H1 (cell line): ENCODE results near the gene SMO. TPM values are rescaled to one million over a fixed set of nuclear protein-coding genes. Genes with fewer than 3 reads are reported as not detected.

Source experiments
- CTCF ChIA-PET: fragments of 300-600 bp; sonication (Branson Sonifier 250); formaldehyde crosslinking; loops from one replicate; lab custom pipeline; 2021; ENCODE audit not compliant: partially characterized antibody; lab: Charles Lee
- POLR2A ChIA-PET: fragments of 300-600 bp; sonication (Branson Sonifier 250); formaldehyde crosslinking; loops from one replicate; lab custom pipeline; 2021; ENCODE audit warnings: inconsistent platforms; ENCODE audit not compliant: partially characterized antibody; lab: Charles Lee
- DNase-seq, 2 experiments: peaks; one replicate each; pipeline versions ENCODE4 v3.0.0 to v3.0.0-alpha.2; 2010 to 2022; ENCODE audit warnings: low spot score in 2 of 2, low read depth in 1 of 2, mixed read lengths in 1 of 2
- FAIRE-seq: peaks from 2 replicates; lab custom pipeline; 2011; peaks lifted over from hg19 to GRCh38; lab: Jason Lieb, UNC
- H2AFZ ChIP-seq: 2 replicates; pipeline ENCODE4 v1.8.1; 2012; ENCODE audit warnings: low read length, inconsistent platforms
- H2AK5ac ChIP-seq: 2 replicates; pipeline ENCODE4 v1.6.1; 2013; ENCODE audit warnings: low read depth, low read length
- H2BK120ac ChIP-seq: replicated peaks from 2 replicates; pipeline ENCODE3; 2013; ENCODE audit warnings: low read depth, low read length, inconsistent platforms
- H2BK12ac ChIP-seq: 2 replicates; pipeline ENCODE4 v1.6.1; 2013; ENCODE audit warnings: low read depth, low read length
- H2BK15ac ChIP-seq: 2 replicates; pipeline ENCODE4 v1.6.1; 2013; ENCODE audit warnings: low read length
- H2BK20ac ChIP-seq: 2 replicates; pipeline ENCODE4 v1.6.1; 2013; ENCODE audit warnings: low read length
- H2BK5ac ChIP-seq: 2 replicates; pipeline ENCODE4 v1.6.1; 2013; ENCODE audit warnings: low read depth, low read length
- H3K14ac ChIP-seq: 2 replicates; pipeline ENCODE4 v1.6.1; 2013; ENCODE audit warnings: inconsistent platforms; ENCODE audit not compliant: insufficient read length
- H3K18ac ChIP-seq: 2 replicates; pipeline ENCODE4 v1.6.1; 2013; ENCODE audit warnings: low read length; ENCODE audit errors: extremely low read depth
- H3K23ac ChIP-seq: 2 replicates; pipeline ENCODE4 v1.6.1; 2013; ENCODE audit warnings: inconsistent platforms; ENCODE audit not compliant: insufficient read length
- H3K23me2 ChIP-seq: 2 replicates; pipeline ENCODE4 v1.6.1; 2013; ENCODE audit warnings: low read depth, low read length
- H3K27ac ChIP-seq: 2 replicates; pipeline ENCODE4 v1.6.1; 2011; ENCODE audit warnings: low read depth, low read length, inconsistent platforms
- H3K27me3 ChIP-seq, 4 experiments: replicated peaks in 1 of 4; 1 replicate in 1 of 4; 2 replicates in 3 of 4; pipeline versions ENCODE4 v1.6.1 to v1.8.1; 2011 to 2013; ENCODE audit warnings: low read length in 3 of 4, mild to moderate bottlenecking in 3 of 4, inconsistent platforms in 2 of 4, mixed read lengths in 2 of 4, moderate library complexity in 1 of 4; ENCODE audit not compliant: control insufficient read depth in 3 of 4, insufficient read depth in 3 of 4; ENCODE audit errors: extremely low read depth in 1 of 4
- H3K36me3 ChIP-seq, 4 experiments: 2 replicates each; pipeline versions ENCODE4 v1.6.1 to v1.8.1; 2011 to 2013; ENCODE audit warnings: mild to moderate bottlenecking in 4 of 4, low read length in 3 of 4, moderate library complexity in 2 of 4, control low read depth in 1 of 4, inconsistent platforms in 1 of 4; ENCODE audit not compliant: insufficient read depth in 4 of 4, control insufficient read depth in 2 of 4
- H3K4ac ChIP-seq: replicated peaks from 2 replicates; pipeline ENCODE3; 2013; ENCODE audit warnings: low read length, low read depth, mixed read lengths, inconsistent platforms; ENCODE audit not compliant: insufficient read length
- H3K4me1 ChIP-seq, 4 experiments: replicated peaks in 1 of 4; 1 replicate in 1 of 4; 2 replicates in 3 of 4; pipeline versions ENCODE4 v1.6.1 to v1.8.1; 2011 to 2013; ENCODE audit warnings: low read length in 3 of 4, inconsistent platforms in 2 of 4, mixed read lengths in 1 of 4; ENCODE audit not compliant: insufficient read depth in 4 of 4, control insufficient read depth in 3 of 4
- H3K4me2 ChIP-seq, 2 experiments: 2 replicates each; pipeline versions ENCODE4 v1.6.1 to v1.8.1; 2011 to 2013; ENCODE audit warnings: low read depth in 2 of 2, low read length in 2 of 2, control low read depth in 1 of 2, inconsistent platforms in 1 of 2, mild to moderate bottlenecking in 1 of 2; ENCODE audit not compliant: insufficient read depth in 1 of 2
- H3K4me3 ChIP-seq, 4 experiments: fragments of 200-600, 300-600 bp in 1 of 4; sonication (generic), shearing (Covaris generic), sonication (Bioruptor Twin) in 1 of 4; 2 replicates each; pipeline versions ENCODE4 v1.5.1 to v1.8.1; 2011 to 2016; ENCODE audit warnings: low read length in 4 of 4, low read depth in 3 of 4, control low read depth in 2 of 4, inconsistent platforms in 2 of 4, mild to moderate bottlenecking in 2 of 4, mixed read lengths in 1 of 4, moderate library complexity in 1 of 4; ENCODE audit not compliant: insufficient read depth in 2 of 4; ENCODE audit errors: extremely low read depth in 1 of 4
- H3K56ac ChIP-seq: replicated peaks from 2 replicates; pipeline ENCODE3; 2013; ENCODE audit warnings: low read depth, mild to moderate bottlenecking, mixed read lengths, low read length, inconsistent platforms; ENCODE audit not compliant: insufficient read length
- H3K79me1 ChIP-seq: 2 replicates; pipeline ENCODE4 v1.6.1; 2013; ENCODE audit warnings: low read depth, low read length, control low read depth
- H3K79me2 ChIP-seq, 2 experiments: 2 replicates each; pipeline versions ENCODE4 v1.6.1 to v1.8.1; 2012 to 2013; ENCODE audit warnings: low read length in 2 of 2, mild to moderate bottlenecking in 2 of 2, inconsistent platforms in 1 of 2; ENCODE audit not compliant: insufficient read depth in 2 of 2, control insufficient read depth in 1 of 2
- H3K9ac ChIP-seq, 4 experiments: replicated peaks in 1 of 4; 1 replicate in 1 of 4; 2 replicates in 3 of 4; pipeline versions ENCODE4 v1.6.1 to v1.8.1; 2011 to 2013; ENCODE audit warnings: low read depth in 3 of 4, low read length in 3 of 4, control low read depth in 2 of 4, mild to moderate bottlenecking in 2 of 4, moderate library complexity in 2 of 4, inconsistent platforms in 1 of 4; ENCODE audit errors: extremely low read depth in 1 of 4
- H3K9me3 ChIP-seq, 2 experiments: 2 replicates each; pipeline versions ENCODE4 v1.6.1 to v1.8.1; 2012 to 2013; ENCODE audit warnings: mild to moderate bottlenecking in 2 of 2, moderate library complexity in 2 of 2, control low read depth in 1 of 2, inconsistent platforms in 1 of 2, low read depth in 1 of 2, low read length in 1 of 2, mixed read lengths in 1 of 2; ENCODE audit not compliant: insufficient read depth in 2 of 2
- H4K20me1 ChIP-seq, 2 experiments: replicated peaks in 1 of 2; 2 replicates each; pipeline versions ENCODE3 to v1.8.1; 2011 to 2013; ENCODE audit warnings: inconsistent platforms in 2 of 2, low read length in 2 of 2, mild to moderate bottlenecking in 1 of 2; ENCODE audit not compliant: insufficient read depth in 2 of 2, control insufficient read depth in 1 of 2
- H4K5ac ChIP-seq: 2 replicates; pipeline ENCODE4 v1.6.1; 2013; ENCODE audit warnings: low read length, low read depth, mixed read lengths, inconsistent platforms; ENCODE audit not compliant: insufficient read length
- H4K8ac ChIP-seq: 2 replicates; pipeline ENCODE4 v1.8.0; 2013; ENCODE audit warnings: mild to moderate bottlenecking, moderate library complexity, low read length, inconsistent platforms; ENCODE audit not compliant: insufficient read depth; ENCODE audit errors: extremely low read depth
- H4K91ac ChIP-seq: replicated peaks from 2 replicates; pipeline ENCODE3; 2013; ENCODE audit warnings: low read length, mixed read lengths, inconsistent platforms; ENCODE audit not compliant: insufficient read length
- CREB1 ChIP-seq: IDR thresholded peaks from 2 replicates; pipeline ENCODE4 v1.6.1; 2012; ENCODE audit warnings: inconsistent platforms
- CTCF ChIP-seq, 3 experiments: IDR thresholded peaks; 1 replicate in 2 of 3; 2 replicates in 1 of 3; pipeline versions ENCODE4 v1.5.1 to v1.6.1; 2011; ENCODE audit warnings: low read length in 3 of 3, mild to moderate bottlenecking in 3 of 3, inconsistent platforms in 2 of 3, low read depth in 1 of 3, moderate library complexity in 1 of 3; ENCODE audit not compliant: insufficient read depth in 1 of 3; ENCODE audit errors: control extremely low read depth in 1 of 3
- RAD21 ChIP-seq, 2 experiments: IDR thresholded peaks in 1 of 2; conservative IDR thresholded peaks in 1 of 2; 2 replicates each; pipeline ENCODE4 v1.6.1; 2011; ENCODE audit warnings: low read depth in 2 of 2, low read length in 2 of 2, improper control_type of control experiment in 1 of 2, inconsistent platforms in 1 of 2, mild to moderate bottlenecking in 1 of 2, moderate library complexity in 1 of 2
- SIX5 ChIP-seq: IDR thresholded peaks from 2 replicates; pipeline ENCODE4 v1.6.1; 2011; ENCODE audit warnings: mild to moderate bottlenecking, low read depth, low read length
- SP4 ChIP-seq: IDR thresholded peaks from 2 replicates; pipeline ENCODE4 v1.6.1; 2012; ENCODE audit warnings: low read length, inconsistent platforms
- TBP ChIP-seq: IDR thresholded peaks from 2 replicates; pipeline ENCODE4 v1.6.1; 2011; ENCODE audit warnings: low read depth, low read length, improper control_type of control experiment
- WGBS, 2 experiments: shearing (Covaris generic) in 1 of 2; methylation state at CpG; one replicate each; pipeline versions ENCODE4 v1.1.6 to v1.1.7; 2013 to 2015; ENCODE audit warnings: low lambda C conversion rate in 2 of 2, mixed read lengths in 2 of 2, inconsistent platforms in 1 of 2, low coverage in 1 of 2, missing lambda C conversion rate in 1 of 2; ENCODE audit not compliant: insufficient replicate concordance in 2 of 2, insufficient coverage in 1 of 2, insufficient read length in 1 of 2; ENCODE audit errors: extremely low coverage in 1 of 2, missing lambda C conversion rate in 1 of 2; 5-methylcytosine and 5-hydroxymethylcytosine counted together
- polyA plus RNA-seq, 7 experiments: library from polyadenylated mRNA; depleted of rRNA in 3 of 7; stranded (reverse) in 5 of 7; unstranded in 2 of 7; fragments of >200 nt in 5 of 7; fragments of 200-250 nt in 2 of 7; gene quantifications; 1 replicate in 5 of 7; 2 replicates in 1 of 7; 4 replicates in 1 of 7; pipeline versions ENCODE4 v1.2.1 to v1.2.3, GENCODE V29; 2011 to 2013; ENCODE audit warnings: missing spikeins in 2 of 7, mixed read lengths in 2 of 7
- total RNA-seq: library from RNA; stranded (reverse); fragmentation: NEBNext Ultra II Directional; extraction: Animal tissue kit (Norgen Biotek cat#: 25700); gene quantifications from 2 replicates; pipeline ENCODE4 v1.2.1, GENCODE V29; 2021

Gene SMO
- total and polyA plus RNA-seq, 2 of the 8 experiments (the other 6 are each of a cell fraction or from before 2014, with no cell fraction given), result 64.5 to 67.6 TPM

- no peak overlapping the region for H2AFZ ChIP-seq
- no peak overlapping the region for H2BK15ac ChIP-seq
- peaks cover 0 to 2% of the 10 kb centered on the region in 2 experiments for H4K20me1 ChIP-seq
- CTCF ChIA-PET, result interaction anchor here (0.6 to 19.3 kb wide), 47 partner anchors 8 to 377 kb away, joined by 3 to 258 read pairs (median 4); partner anchors contain the start of gene SMO
- FAIRE-seq, result peak; percentile 32
- no peak overlapping the region for H3K56ac ChIP-seq
- H3K79me1 ChIP-seq, result no peaks in the 10 kb centered on the region; the same call in 1 of the 2 replicates
- H3K27me3 ChIP-seq, result no peaks in the 10 kb centered on the region; a peak in 1 of 7 replicates
- TF ChIP-seq RAD21 (IDR thresholded peaks at IDR 0.05 in 1 of 2, conservative IDR thresholded peaks at IDR 0.05 in 1 of 2; ENCODE audit: low read depth in 2 of 2, low read length in 2 of 2) (peak; percentile 48 to 52), SIX5 (no peak), CREB1 (no peak), CTCF (IDR thresholded peaks at IDR 0.05; ENCODE audit: control extremely low read depth in 1 of 3, insufficient read depth in 1 of 3, low read depth in 1 of 3, low read length in 3 of 3) (peak in 2 of 3 experiments; percentile 45 to 70; a peak in 2 of 4 replicates), TBP (no peak), SP4 (no peak)
- TF ChIP-seq, all 59 proteins: peak for 2
- Histone ChIP-seq H3K4me2 (no peak overlapping the region), H3K36me3 (peaks cover 0 to 3% (median 0%) of the 10 kb centered on the region in 4 experiments; a peak in 3 of 8 replicates), H4K5ac (no peak overlapping the region), H3K4me3 (no peak overlapping the region), H2BK12ac (no peak overlapping the region), H3K79me2 (no peaks in the 10 kb centered on the region), H3K9me3 (no peaks in the 10 kb centered on the region), H2BK20ac (no peak overlapping the region), H3K18ac (no peak overlapping the region), H4K91ac (no peak overlapping the region), H3K4me1 (peaks cover 2 to 13% (median 12%) of the 10 kb centered on the region in 4 experiments), H3K23ac (no peak overlapping the region), H2BK120ac (no peak overlapping the region), H2BK5ac (no peak overlapping the region), H3K14ac (no peak overlapping the region), H3K23me2 (peaks cover 7% of the 10 kb centered on the region), H4K8ac (no peak overlapping the region), H2AK5ac (no peak overlapping the region), H3K9ac (no peak overlapping the region), H3K4ac (no peak overlapping the region), H3K27ac (no peak overlapping the region)
- no peak for DNase-seq
- POLR2A ChIA-PET, result interaction anchor here (0.6 to 3.2 kb wide), 8 partner anchors 9 to 47 kb away, joined by 3 to 14 read pairs (median 4); partner anchors contain the start of gene SMO
- 84% methylated on average over 11 of the region's 11 CpGs; no CpG with 5 or more reads in 1 of the 2 experiments for WGBS, 2 experiments
These were observed 24.4 kb upstream of the SMO start for GRCh38 chr7:129163875-129164544.
